A172 (cell line): ENCODE results near the gene NCBP1. TPM values are rescaled to one million over a fixed set of nuclear protein-coding genes. Genes with fewer than 3 reads are reported as not detected.
"Not testable (repeated sequence)": the region's sequence is repeated elsewhere in the genome, so short reads cannot be mapped to it uniquely, and the experiment has no call there.

ENCODE experiments used
- DNase-seq: peaks from one replicate; pipeline ENCODE4 v3.0.0-alpha.2; 2015; ENCODE audit warnings: low spot score
- total RNA-seq: library from RNA; depleted of rRNA; stranded (reverse); fragments of >200 nt; shearing (Covaris generic); gene quantifications from 2 replicates; pipeline ENCODE4 v1.2.3, GENCODE V29; 2014; rRNA removed

Gene NCBP1, protein sequence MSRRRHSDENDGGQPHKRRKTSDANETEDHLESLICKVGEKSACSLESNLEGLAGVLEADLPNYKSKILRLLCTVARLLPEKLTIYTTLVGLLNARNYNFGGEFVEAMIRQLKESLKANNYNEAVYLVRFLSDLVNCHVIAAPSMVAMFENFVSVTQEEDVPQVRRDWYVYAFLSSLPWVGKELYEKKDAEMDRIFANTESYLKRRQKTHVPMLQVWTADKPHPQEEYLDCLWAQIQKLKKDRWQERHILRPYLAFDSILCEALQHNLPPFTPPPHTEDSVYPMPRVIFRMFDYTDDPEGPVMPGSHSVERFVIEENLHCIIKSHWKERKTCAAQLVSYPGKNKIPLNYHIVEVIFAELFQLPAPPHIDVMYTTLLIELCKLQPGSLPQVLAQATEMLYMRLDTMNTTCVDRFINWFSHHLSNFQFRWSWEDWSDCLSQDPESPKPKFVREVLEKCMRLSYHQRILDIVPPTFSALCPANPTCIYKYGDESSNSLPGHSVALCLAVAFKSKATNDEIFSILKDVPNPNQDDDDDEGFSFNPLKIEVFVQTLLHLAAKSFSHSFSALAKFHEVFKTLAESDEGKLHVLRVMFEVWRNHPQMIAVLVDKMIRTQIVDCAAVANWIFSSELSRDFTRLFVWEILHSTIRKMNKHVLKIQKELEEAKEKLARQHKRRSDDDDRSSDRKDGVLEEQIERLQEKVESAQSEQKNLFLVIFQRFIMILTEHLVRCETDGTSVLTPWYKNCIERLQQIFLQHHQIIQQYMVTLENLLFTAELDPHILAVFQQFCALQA
- total RNA-seq = 63.1 and 75.4 TPM in 2 replicates

DNA sequence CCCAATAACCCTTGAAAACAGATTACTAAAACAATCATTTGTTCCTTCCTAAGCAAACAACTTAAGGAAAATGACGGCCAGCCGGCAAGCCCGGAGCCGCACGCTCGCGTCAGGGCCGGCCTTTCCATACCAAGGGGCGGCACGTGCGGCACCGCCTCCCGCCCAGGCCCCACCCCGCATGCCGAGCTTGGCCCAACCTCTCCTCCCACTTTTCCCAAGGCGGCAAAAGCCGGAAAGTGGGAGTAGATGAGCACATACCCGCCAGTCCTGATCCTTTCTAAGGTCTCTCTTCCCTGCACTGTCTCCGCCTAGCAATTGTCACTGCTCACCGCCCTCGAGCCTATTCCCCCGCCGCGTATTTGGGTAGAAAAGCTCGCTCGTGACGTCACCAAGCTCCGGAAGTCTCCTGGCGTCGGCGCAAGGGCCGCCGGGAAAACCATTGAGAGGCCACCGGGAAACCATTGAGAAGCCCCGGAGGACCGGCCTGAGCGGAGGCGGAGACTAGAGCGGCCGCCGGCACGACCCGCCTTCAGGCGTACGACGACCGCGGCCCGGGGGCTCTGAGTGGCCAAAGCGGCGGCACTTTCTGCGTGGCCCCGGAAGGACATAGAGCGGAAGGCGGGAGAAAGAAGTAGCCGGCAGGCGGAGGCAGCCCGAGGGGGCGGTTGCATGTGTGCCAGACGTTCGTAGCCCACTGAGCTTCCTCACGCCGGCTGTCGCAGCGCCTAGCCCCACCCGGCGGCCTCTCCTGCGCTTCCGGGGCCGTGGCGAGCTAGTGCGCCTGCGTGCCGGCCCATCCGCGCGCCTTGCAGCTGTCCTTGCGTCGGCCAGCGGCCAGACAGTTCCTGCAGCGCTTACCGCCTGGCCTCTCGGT lies at the start of gene NCBP1, which contains the start of gene TSTD2:
NCBP1 (plus strand) TSS at position 837 of the 874 bp plus-strand sequence. CDS start 61 bp downstream, outside the sequence.
TSTD2 (minus strand) TSS at position 384 of the 874 bp plus-strand sequence. CDS start 5,806 bp downstream, outside the sequence.
- DNase-seq = peak; percentile 99

- DNase-seq = not testable (repeated sequence)
Measured at GRCh38 chr9:97584778-97585177, 48.8 kb upstream of the NCBP1 start.

DNA sequence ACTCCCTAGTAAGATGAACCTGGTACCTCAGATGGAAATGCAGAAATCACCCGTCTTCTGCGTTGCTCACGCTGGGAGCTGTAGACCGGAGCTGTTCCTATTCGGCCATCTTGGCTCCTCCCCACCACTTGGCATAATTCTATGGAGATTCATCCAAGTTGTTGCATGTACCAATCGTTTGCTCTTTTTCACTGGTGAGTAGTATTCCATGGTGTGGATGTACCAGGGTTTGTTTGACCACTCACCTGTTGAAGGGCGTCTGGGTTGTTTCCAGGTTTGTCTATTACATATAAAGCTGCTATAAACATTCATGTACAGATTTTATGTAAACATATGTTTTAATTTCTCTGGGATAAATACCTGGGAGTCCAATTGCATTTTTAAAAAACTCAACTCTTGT lies 46.7 kb upstream of the NCBP1 start:
- DNase-seq = not testable (repeated sequence)

- DNase-seq = no peak
Measured at GRCh38 chr9:97591535-97591934, 42.1 kb upstream of the NCBP1 start.

GRCh38 chr9:97592126-97592525 lies 41.5 kb upstream of the NCBP1 start:
- no peak for DNase-seq

DNA sequence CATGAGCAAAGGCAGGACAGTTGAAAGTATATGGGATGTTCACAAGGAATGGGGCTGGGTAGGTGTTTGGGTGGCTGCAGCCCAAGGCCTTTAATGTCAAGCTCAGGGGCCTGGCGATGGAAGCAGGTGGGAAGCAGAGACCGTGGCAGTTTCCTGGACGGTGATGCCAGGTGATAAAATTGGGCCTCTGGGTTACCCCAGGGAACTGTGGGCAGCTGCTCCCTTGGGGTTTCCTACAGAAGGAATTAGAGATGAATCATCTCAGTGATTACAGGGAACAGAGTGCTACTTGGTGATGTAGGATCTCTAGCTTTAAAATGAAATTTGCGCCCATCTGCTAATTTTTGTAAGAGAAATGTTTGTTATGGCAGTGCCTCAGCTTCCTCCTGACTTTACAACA lies 39.7 kb upstream of the NCBP1 start:
- DNase-seq = peak; percentile 55

GRCh38 chr9:97594381-97594921 lies 39.2 kb upstream of the NCBP1 start:
- no peak for DNase-seq

- no peak for DNase-seq
Measured at GRCh38 chr9:97596906-97597305, 36.7 kb upstream of the NCBP1 start.

DNA sequence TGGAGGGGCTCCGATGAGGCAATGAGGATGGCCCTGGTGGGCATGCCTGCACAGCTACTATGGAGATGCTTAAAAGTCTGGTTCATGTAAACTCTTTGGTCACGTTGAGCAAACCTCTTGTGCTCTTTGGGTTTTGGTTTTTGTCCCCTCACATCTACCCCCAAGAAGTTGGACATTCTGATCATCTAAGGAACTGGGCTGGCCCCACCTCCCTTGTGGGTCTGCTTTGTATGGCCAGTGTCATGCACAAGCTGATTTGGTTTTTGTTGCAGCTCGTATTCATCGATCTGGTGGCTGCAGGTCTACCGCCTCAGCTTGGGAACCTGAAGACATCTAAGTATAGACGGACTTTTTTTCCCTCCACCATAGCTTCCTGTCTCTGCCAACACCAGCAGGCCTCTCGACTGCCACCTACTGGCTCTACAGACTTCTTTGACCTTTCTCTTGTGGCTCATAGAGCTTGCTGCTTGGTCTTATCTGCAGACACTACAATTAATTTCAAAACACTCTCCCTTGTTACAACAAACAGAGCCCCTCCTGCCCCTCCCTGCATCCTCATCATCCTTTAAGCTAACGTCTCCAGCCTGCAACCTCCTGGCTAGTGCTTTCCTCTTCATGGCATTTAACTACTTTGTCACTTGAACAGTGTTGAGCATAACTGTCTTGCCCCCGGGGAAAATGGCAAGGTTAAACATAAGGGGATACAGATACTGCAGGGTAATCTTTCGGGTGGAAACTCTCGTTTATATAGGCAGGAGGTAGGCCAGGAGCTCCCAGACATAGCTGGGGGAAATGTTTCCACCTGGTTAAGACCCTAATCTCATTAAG lies 34.9 kb upstream of the NCBP1 start:
- DNase-seq = peak; percentile 88

DNA sequence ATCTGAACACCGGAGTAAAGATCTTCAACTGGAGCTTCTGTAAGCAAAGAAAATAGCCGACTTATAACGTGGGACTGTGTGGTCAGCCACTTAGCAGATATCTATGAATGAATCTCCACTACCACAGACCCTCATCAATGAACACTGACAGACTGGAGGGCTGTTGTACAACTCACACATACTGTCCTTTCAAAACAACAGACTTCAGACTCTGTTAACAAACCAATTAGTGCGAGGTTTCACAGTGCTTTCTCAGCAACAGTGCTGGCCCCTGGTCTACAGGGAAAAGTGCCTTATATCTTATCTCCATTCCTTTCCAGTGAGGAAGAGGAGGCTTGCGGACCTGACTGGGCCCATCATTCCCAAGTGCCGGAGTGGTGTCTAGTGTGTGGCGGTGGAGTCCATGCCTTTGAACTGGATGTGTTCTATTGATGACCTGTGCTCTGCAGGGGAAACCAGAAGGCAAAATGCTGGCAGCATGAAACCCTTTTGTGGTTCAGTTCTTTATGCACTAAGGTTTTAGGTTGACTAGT lies 34.2 kb upstream of the NCBP1 start:
- DNase-seq = no peak

GRCh38 chr9:97600531-97601227 lies 32.9 kb upstream of the NCBP1 start:
- no peak for DNase-seq

GRCh38 chr9:97601228-97601898 lies 32.3 kb upstream of the NCBP1 start:
- no peak for DNase-seq

- DNase-seq = no peak
Measured at GRCh38 chr9:97602430-97602829, 31.2 kb upstream of the NCBP1 start.

DNA sequence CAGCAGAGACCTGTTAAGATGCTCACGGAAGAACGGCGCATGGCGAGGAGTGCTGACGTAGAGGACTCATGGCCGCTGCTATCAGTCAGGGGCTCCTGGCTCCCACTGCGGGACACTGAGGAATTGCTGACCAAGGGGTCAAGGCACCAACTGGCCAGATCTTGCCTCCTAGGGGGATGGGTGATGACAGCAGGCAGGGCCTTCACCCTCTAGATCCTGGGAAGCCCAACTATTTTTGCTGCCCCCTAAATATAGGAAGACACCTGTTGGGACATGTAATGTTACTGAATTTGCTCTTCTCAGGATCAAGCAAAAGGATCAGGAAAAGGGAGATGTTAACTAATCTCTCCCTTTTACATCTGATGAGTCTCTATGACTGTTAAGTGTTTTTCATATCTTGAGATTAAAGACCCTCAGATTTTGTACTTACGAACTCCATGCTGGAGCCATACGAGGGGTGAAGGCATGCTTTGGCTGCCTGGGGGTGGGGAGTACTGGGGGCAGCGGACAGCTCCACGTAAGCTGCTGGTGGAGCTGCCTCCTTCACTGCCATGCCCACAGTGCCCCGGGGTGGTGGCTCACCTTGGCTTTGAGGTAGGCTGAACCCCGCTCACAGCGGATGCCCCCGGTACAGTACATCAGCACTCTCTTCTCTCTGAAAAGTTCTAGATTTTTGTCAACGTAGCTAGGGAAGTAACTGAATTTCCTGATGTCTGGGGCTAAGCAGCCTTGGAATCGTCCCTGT lies 28.5 kb upstream of the NCBP1 start:
- DNase-seq = no peak

DNA sequence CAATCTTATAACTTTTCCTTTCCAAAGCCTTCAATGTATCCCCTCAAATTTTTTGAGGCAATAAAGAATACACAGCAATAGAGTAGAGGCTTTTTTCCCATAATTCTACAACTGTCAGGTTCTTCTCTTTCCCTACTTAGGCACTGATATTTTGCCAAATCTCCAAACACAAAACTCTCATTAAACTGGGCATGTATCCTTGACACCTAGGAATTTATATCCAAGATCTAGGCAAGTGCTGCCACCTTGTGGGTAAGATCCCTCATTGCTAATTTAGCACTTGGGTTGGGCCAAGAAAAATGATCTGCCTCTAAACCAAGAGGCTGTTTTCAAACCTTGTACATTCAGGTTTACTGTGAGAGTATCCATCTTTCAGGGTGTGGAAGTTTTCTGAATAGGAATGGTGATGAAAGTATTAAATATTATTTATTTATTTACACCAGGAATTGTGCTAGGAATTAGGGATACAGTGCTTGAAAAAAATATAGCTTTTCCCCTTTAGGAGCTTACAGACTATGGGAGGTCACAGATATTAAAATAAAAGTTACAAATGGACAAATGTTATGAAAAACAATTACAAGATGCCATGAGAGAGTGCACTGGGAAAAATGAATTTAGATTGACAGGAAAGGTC lies 18.1 kb upstream of the NCBP1 start:
- peak; percentile 69 for DNase-seq

- no peak for DNase-seq
Measured at GRCh38 chr9:97617939-97618416, 15.6 kb upstream of the NCBP1 start.

DNA sequence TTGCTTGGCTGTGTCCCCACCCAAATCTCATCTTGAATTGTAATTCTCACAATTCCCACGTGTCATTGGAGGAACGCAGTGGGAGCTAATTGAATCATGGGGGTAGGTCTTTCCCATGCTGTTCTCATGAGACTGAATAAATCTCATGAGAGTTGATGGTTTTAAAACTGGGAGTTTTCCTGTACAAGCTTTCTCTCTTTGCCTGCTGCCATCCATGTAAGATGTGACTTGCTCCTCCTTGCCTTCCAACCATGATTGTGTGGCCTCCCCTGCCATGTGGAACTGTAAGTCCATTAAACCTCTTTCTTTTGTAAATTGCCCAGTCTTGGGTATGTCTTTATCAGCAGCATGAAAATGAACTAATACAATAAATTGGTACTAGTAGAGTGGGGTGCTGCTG lies 13.6 kb upstream of the NCBP1 start:
- not testable (repeated sequence) for DNase-seq

DNA sequence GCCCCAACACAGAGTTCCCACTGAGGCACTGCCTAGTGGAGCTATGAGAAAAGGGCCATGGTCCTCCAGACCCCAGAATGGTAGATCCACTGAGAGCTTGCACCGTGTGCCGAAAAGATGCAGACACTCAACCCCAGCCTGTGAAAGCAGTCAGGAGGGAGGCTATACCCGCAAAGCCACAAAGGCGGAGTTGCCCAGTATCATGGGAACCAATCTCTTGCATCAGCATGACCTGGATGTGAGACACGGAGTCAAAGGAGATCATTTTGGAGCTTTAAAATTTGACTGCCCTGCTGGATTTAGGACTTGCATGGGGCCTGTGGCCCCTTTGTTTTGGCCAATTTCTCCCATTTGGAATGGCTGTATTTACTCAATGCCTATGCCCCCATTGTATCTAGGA lies 11.1 kb upstream of the NCBP1 start:
- not testable (repeated sequence) for DNase-seq
